ENCODE results near the gene P4HTM.

The P4HTM gene

DNA sequence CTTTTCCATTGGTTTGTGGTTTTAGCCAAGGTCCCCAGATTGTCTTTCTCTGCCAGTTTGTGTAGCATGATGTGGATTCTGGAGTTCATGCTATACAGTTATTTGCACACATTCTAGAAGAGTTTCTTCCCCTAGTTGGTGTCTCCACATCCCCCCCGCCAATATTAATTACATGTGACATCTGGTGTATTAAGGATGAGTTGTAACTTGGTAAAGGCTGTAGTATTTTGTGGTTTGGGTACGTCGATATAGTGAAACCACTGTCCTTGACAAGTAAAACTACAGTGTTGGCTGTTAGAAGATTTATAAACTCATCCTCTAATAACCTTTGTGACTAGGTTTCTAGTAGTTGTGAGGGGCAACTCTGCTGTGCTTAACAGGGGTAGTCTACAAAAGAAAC is 23.7 kb upstream of the P4HTM start:
- DNase-seq (ENCODE audit: low read depth): no peak
- no peak overlapping the region for H3K4me3 ChIP-seq (ENCODE audit: low read depth, low read length)
- TF ChIP-seq, protein P1, sequence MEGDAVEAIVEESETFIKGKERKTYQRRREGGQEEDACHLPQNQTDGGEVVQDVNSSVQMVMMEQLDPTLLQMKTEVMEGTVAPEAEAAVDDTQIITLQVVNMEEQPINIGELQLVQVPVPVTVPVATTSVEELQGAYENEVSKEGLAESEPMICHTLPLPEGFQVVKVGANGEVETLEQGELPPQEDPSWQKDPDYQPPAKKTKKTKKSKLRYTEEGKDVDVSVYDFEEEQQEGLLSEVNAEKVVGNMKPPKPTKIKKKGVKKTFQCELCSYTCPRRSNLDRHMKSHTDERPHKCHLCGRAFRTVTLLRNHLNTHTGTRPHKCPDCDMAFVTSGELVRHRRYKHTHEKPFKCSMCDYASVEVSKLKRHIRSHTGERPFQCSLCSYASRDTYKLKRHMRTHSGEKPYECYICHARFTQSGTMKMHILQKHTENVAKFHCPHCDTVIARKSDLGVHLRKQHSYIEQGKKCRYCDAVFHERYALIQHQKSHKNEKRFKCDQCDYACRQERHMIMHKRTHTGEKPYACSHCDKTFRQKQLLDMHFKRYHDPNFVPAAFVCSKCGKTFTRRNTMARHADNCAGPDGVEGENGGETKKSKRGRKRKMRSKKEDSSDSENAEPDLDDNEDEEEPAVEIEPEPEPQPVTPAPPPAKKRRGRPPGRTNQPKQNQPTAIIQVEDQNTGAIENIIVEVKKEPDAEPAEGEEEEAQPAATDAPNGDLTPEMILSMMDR (IDR thresholded peaks at IDR 0.05; ENCODE audit: control insufficient read depth, extremely low read depth, insufficient read depth): no peak

DNA sequence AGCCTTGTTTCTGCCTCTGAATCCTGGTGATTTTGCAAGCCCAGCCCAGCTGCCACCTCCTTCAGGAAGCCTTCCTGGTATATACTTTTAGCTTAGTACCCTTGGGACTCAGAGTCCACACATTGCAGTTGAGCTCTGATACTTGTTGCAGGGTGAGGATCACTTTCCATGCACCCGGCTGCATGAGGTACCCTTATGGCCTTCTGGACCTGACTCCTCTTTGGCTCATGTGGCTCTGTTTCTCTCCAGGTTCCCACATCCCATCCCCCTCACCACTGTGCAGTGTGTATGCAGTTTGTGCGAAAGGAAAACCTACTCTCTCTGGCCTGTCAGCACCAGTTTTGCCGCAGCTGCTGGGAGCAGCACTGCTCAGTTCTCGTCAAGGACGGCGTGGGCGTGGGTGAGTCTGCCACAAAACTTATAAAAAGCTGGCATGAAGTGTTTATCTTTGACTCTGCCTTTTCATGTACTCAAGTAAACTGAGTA is 23.1 kb upstream of the P4HTM start:
- H3K4me3 ChIP-seq (ENCODE audit: low read depth, low read length): no peak overlapping the region
- DNase-seq (ENCODE audit: low read depth): no peak
- TF ChIP-seq, protein P1 (IDR thresholded peaks at IDR 0.05; ENCODE audit: control insufficient read depth, extremely low read depth, insufficient read depth): no peak

DNA sequence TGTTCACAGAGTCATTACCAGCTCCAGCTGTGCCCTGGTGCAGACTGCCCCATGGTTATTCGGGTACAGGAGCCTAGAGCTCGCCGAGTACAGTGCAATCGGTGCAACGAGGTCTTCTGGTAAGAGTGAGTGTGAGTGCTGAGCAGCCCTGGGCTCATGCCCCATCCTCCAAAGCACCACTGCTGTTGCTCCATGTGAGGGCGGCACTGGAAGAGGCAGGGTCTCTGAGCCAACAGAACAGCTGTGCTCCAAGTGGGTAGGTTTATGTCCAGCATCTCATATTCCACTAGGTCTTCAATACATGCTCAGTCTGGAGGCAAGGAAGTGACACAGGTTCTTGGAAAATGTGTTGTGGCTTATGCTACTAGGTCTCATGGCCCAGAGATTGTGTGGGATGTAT is 19.5 kb upstream of the P4HTM start:
- TF ChIP-seq, protein P1 (IDR thresholded peaks at IDR 0.05; ENCODE audit: control insufficient read depth, extremely low read depth, insufficient read depth): no peak
- H3K4me3 ChIP-seq (ENCODE audit: low read depth, low read length): no peak overlapping the region
- no peak for DNase-seq (ENCODE audit: low read depth)

DNA sequence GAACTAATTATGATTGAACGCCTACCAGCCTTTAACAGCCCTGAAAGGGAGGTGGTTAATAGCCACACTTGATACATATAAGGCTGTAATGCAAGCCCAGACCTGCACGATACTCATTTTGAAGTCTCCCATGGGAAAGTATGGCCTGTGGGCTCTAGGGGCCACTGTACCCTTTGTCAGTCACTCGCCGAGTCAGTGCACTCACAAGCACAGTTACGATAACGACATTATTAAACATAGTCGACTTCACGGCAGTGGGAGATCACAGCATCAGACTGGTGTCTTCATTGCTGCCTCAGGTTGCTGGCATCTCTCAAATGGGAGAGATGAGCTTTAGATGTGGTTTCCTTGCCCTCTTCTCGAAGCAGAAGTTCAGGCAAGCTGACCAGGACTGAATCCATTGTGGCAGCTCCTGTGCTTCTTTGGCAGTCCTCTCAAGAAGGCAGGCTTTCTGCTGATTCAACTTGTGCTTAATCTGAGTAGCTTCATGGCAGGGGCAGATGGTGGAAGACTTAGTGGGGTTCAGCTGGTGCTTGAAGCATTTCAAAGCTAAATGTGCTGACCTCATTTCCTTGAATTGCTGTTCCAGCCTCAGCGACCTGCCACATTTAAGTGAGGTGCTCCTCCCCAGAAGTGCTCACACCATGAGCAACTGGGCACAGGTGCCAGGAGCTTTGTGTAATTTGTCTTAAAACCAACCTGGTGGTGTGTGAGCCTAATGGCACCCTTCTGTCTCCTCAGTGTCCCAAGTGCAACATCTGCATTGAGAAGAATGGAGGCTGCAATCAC is 15.8 kb upstream of the P4HTM start:
- TF ChIP-seq, protein P1 (IDR thresholded peaks at IDR 0.05; ENCODE audit: control insufficient read depth, extremely low read depth, insufficient read depth): no peak
- no peak overlapping the region for H3K4me3 ChIP-seq (ENCODE audit: low read depth, low read length)
- no peak for DNase-seq (ENCODE audit: low read depth)

DNA sequence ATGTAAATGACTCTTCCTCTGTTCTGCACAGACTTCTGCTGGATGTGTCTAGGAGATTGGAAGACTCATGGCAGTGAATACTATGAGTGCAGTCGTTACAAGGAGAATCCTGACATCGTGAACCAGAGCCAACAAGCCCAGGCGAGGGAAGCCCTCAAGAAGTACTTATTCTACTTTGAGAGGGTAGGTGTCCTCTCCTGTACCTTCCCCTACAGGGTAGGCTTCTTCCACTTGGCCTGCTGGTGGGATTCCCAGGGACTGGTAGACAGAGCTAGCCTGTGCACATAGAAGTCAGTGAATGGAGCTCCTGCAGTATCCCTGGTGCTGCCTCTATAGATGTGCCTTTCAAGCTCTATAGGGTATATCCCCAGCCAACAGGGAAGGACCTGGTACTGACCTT is 10.6 kb upstream of the P4HTM start:
- TF ChIP-seq, protein P1 (IDR thresholded peaks at IDR 0.05; ENCODE audit: control insufficient read depth, extremely low read depth, insufficient read depth): no peak
- H3K4me3 ChIP-seq (ENCODE audit: low read depth, low read length): no peak overlapping the region
- no peak for DNase-seq (ENCODE audit: low read depth)

DNA sequence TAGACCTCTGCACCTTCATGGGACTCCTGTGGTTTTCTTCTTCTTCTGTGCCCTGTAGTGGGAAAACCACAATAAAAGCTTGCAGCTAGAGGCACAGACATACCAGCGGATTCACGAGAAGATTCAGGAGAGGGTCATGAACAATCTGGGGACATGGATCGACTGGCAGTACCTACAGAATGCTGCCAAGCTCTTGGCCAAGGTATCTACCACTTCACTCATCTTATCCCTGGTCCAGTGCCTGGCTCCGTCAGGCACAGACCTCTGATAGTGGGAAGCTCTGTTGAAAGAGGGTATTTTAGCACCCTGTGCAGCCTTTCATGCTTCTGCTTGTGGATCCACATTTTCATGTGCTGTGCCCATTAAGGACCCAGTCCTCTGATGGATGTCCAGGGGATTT is 9.7 kb upstream of the P4HTM start:
- TF ChIP-seq, protein P1 (IDR thresholded peaks at IDR 0.05; ENCODE audit: control insufficient read depth, extremely low read depth, insufficient read depth): no peak
- DNase-seq (ENCODE audit: low read depth): no peak
- no peak overlapping the region for H3K4me3 ChIP-seq (ENCODE audit: low read depth, low read length)

DNA sequence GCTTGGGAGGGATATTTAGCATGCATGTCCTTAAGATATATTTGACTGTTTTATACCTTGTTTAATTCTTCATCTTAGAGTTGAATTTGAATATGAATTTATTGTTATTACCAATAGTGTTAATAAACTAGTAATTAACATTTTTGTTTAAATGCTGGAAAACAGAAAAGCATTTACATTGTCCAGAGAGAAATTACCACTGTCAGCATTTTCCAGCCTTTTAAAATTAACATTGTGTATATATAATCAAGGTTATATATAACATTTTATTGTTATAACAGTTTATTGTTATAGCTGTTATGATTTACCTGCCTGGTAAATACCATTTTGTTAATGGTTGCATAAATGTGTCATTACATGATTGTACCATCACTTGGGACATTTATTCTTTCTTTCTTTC is 8.0 kb upstream of the P4HTM start:
- DNase-seq (ENCODE audit: low read depth): no peak
- no peak overlapping the region for H3K4me3 ChIP-seq (ENCODE audit: low read depth, low read length)
- TF ChIP-seq, protein P1 (IDR thresholded peaks at IDR 0.05; ENCODE audit: control insufficient read depth, extremely low read depth, insufficient read depth): no peak

Data from LNCaP clone FGC (cell line).